ENCODE data around the gene STAT5A. TPM values are rescaled to one million over a fixed set of nuclear protein-coding genes. Genes with fewer than 3 reads are reported as not detected.

The STAT5A gene
- total RNA-seq, 1 experiment from 2014 or later = 6.6 TPM

GRCh38 chr17:42354956-42355843, 66.9 kb downstream of the STAT5A start:
- Mint-ChIP-seq H3K4me3 (no peak overlapping the region), H3K27me3 (ENCODE audit: low read depth) (no peaks in the 10 kb centered on the region), H3K27ac (0 out of 2 replicates have a peak overlapping the region, but pooled peaks have one; percentile 13), H3K9me3 (no peaks in the 10 kb centered on the region), H3K36me3 (no peaks in the 10 kb centered on the region), H3K4me1 (peaks cover 5% of the 10 kb centered on the region)
- TF ChIP-seq RORB (CRISPR knock-in tag; IDR thresholded peaks at IDR 0.05) (no peak), MYBL2 (CRISPR knock-in tag; IDR thresholded peaks at IDR 0.05) (no peak)
- no peak for DNase-seq (ENCODE audit: low spot score)
- POLR2A ChIA-PET = no interaction called here
- ATAC-seq = no peak
- CTCF ChIA-PET = interaction anchor here (0.7 to 1.3 kb wide), 2 partner anchors 68 to 162 kb away, joined by 3 read pairs; partner anchors contain the start of gene CAVIN1

- Mint-ChIP-seq H3K27ac (no peak overlapping the region), H3K4me3 (no peak overlapping the region), H3K36me3 (no peaks in the 10 kb centered on the region), H3K4me1 (peaks cover 33% of the 10 kb centered on the region), H3K9me3 (no peaks in the 10 kb centered on the region), H3K27me3 (ENCODE audit: low read depth) (no peaks in the 10 kb centered on the region)
- no peak for DNase-seq (ENCODE audit: low spot score)
- ATAC-seq = no peak
- ChIA-PET POLR2A (interaction anchor here (0.6 to 1.5 kb wide), 3 partner anchors 65 to 328 kb away, joined by 3 to 7 read pairs (median 3); partner anchors contain the start of gene CAVIN1), CTCF (interaction anchor here (0.8 to 1.5 kb wide), 4 partner anchors 30 to 44 kb away, joined by 3 to 5 read pairs (median 4); partner anchors contain the start of gene STAT3)
- TF ChIP-seq ZNF423 (CRISPR knock-in tag; IDR thresholded peaks at IDR 0.05) (no peak), AFF4 (CRISPR knock-in tag; IDR thresholded peaks at IDR 0.05; ENCODE audit: borderline replicate concordance) (no peak), TEAD1 (CRISPR knock-in tag; IDR thresholded peaks at IDR 0.05) (no peak), EMX1 (CRISPR knock-in tag; IDR thresholded peaks at IDR 0.05) (no peak), IRF1 (CRISPR knock-in tag; IDR thresholded peaks at IDR 0.05) (no peak), E2F4 (CRISPR knock-in tag; IDR thresholded peaks at IDR 0.05; ENCODE audit: borderline replicate concordance, low read depth) (no peak), ETV6 (CRISPR knock-in tag; IDR thresholded peaks at IDR 0.05) (no peak), HMGA2 (CRISPR knock-in tag; IDR thresholded peaks at IDR 0.05) (no peak)
Observed at GRCh38 chr17:42358434-42358833, 70.1 kb downstream of the STAT5A start.

- no peak for DNase-seq (ENCODE audit: low spot score)
- H3K27ac Mint-ChIP-seq = no peak overlapping the region
- no peak overlapping the region for H3K4me3 Mint-ChIP-seq
- POLR2A ChIA-PET = interaction anchor here (0.7 to 1.5 kb wide), 2 partner anchors 64 to 155 kb away, joined by 3 to 7 read pairs; partner anchors contain the start of gene CAVIN1
- no peaks in the 10 kb centered on the region for H3K36me3 Mint-ChIP-seq
- ATAC-seq = no peak
- CTCF ChIA-PET = interaction anchor here (0.6 to 1.5 kb wide), 6 partner anchors 30 to 157 kb away, joined by 3 to 10 read pairs (median 3); no protein-coding TSS in a partner anchor
- H3K27me3 Mint-ChIP-seq (ENCODE audit: low read depth) = no peaks in the 10 kb centered on the region
- no peaks in the 10 kb centered on the region for H3K9me3 Mint-ChIP-seq
- H3K4me1 Mint-ChIP-seq = peaks cover 39% of the 10 kb centered on the region
- TF ChIP-seq IRF1 (CRISPR knock-in tag; IDR thresholded peaks at IDR 0.05) (no peak), NR2C2 (CRISPR knock-in tag; IDR thresholded peaks at IDR 0.05) (no peak), NR3C1 (CRISPR knock-in tag; conservative IDR thresholded peaks at IDR 0.05; ENCODE audit: low read depth) (no peak), NFE2L1 (CRISPR knock-in tag; IDR thresholded peaks at IDR 0.05) (no peak), ARID4B (CRISPR knock-in tag; IDR thresholded peaks at IDR 0.05; ENCODE audit: borderline replicate concordance) (no peak), ZNF512 (CRISPR knock-in tag; IDR thresholded peaks at IDR 0.05; ENCODE audit: borderline replicate concordance) (no peak), USF1 (CRISPR knock-in tag; IDR thresholded peaks at IDR 0.05) (no peak)
Observed at GRCh38 chr17:42359133-42359532, 70.8 kb downstream of the STAT5A start.

Measured in WTC11 (cell line).